SK-N-MC (cell line): ENCODE measurements around the gene MICU1.
"Not testable (repeated sequence)": the region's sequence is repeated elsewhere in the genome, so short reads cannot be mapped to it uniquely, and the experiment has no call there.

Experiments
- DNase-seq: peaks from one replicate; pipeline ENCODE4 v3.0.0-alpha.2; 2011; ENCODE audit warnings: low read depth, low spot score
- H3K27ac ChIP-seq: fragments of 200-600 bp; sonication (generic); 2 replicates; pipeline ENCODE4 v1.5.1; 2016; ENCODE audit warnings: mixed run types
- H3K36me3 ChIP-seq: fragments of 200-600 bp; sonication (generic); 2 replicates; pipeline ENCODE4 v1.6.1; 2017; ENCODE audit warnings: antibody characterized with exemption, low read length, mixed read lengths; ENCODE audit not compliant: insufficient read depth
- H3K4me3 ChIP-seq: fragments of 200-600 bp; sonication (generic); 2 replicates; pipeline ENCODE4 v1.5.1; 2016
- H3K9ac ChIP-seq: fragments of 200-600 bp; sonication (generic); 2 replicates; pipeline ENCODE4 v1.8.0; 2017; ENCODE audit warnings: mixed run types, mixed read lengths; ENCODE audit not compliant: insufficient read length
- H3K9me3 ChIP-seq: fragments of 200-600 bp; sonication (generic); 2 replicates; pipeline ENCODE4 v1.6.1; 2017; ENCODE audit warnings: low read depth, mild to moderate bottlenecking, antibody characterized with exemption, low read length, moderate library complexity, mixed read lengths
- EZH2 ChIP-seq: fragments of 200-600 bp; sonication (generic); IDR thresholded peaks from one replicate; pipeline ENCODE4 v1.6.1; 2017; ENCODE audit warnings: antibody characterized with exemption
- FOXP2 ChIP-seq: optimal IDR thresholded peaks from 2 replicates; pipeline ENCODE3; 2011; ENCODE audit warnings: mild to moderate bottlenecking, moderate library complexity; ENCODE audit not compliant: insufficient read depth; ENCODE audit errors: extremely low read length, control extremely low read depth
- POLR2AphosphoS5 ChIP-seq: IDR thresholded peaks from 2 replicates; pipeline ENCODE4 v1.6.1; 2012; ENCODE audit warnings: mild to moderate bottlenecking, low read depth, low read length, borderline replicate concordance

MICU1 gene

DNA sequence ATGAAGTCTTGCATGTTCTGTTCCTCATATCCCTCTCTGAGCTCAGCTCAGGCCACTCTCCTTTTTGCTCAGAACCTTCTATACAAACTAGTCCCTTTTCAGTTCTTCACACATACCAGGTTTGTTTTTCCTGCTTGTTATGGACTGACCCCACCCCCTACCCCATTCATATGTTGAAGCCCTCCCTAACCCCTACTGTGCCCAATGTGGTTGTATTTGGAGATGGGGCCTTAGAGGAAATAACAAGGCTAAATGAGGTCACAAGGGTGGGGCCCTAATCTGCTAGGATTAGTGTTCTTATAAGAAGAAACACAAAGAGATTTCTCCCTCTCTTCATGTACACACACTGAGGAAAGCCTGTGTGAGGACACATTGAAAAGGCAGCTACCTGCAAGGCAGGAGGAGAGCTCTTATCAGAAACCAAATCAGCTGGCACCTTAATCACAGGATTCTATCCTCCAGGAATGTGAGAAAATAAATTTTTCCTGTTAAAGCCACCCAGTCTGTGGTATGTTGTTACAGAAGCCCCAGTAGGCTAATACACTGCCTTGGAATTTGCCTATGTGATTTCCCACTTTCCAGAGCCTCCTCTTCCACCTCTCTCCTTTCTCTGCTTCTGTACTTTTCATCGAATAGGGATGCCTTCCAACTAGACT, 203.9 kb downstream of the MICU1 start:
- Histone ChIP-seq H3K9ac (no peak overlapping the region), H3K27ac (no peak overlapping the region), H3K9me3 (no peaks in the 10 kb centered on the region), H3K36me3 (no peaks in the 10 kb centered on the region), H3K4me3 (no peak overlapping the region)
- no peak for DNase-seq
- TF ChIP-seq POLR2AphosphoS5 (no peak), FOXP2 (no peak), EZH2 (no peak)

DNA sequence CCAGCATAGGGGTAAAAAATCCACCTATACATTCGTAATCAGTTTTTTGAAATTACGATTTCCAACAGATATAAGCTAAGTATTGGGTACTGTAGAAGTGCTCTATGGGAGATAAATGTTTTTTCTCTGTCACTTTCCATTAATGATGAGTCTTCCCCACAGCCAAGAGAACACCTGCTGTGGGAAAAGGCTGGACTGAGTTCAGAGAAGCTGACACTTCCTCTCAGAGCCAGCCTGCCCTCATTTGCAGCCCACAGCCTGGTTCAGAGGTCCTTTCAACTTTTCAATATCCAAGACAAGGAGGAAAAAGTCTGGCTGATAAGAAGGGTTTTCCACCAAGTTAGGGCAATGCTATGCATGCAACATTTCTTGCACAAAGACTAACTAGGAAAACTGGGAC, 206.6 kb downstream of the MICU1 start:
- H3K9ac ChIP-seq: no peak overlapping the region
- no peaks in the 10 kb centered on the region for H3K36me3 ChIP-seq
- no peak for DNase-seq
- no peak overlapping the region for H3K4me3 ChIP-seq
- H3K9me3 ChIP-seq: no peaks in the 10 kb centered on the region
- no peak overlapping the region for H3K27ac ChIP-seq
- TF ChIP-seq FOXP2 (no peak), EZH2 (no peak), POLR2AphosphoS5 (no peak)

DNA sequence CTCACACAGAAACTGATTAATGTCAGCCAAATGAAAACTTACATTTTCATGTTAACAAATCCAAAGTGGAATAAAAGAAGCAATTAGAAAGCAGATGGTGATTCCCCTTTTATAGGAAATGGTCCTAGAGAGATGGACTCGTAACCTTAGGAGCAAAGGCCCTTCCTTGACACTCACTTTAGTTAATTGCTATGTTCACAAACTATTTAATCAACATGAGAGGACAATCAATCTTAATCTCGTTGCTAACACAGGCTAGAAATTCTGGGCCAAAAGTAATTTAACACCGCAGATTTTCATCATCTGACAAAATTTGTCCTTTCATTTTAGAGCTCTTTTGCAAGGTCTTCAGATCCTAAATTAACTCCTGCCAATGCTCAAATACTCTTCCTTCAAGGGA, 207.2 kb downstream of the MICU1 start:
- TF ChIP-seq EZH2: no peak
- TF ChIP-seq POLR2AphosphoS5: no peak
- no peak for TF ChIP-seq FOXP2
- Histone ChIP-seq H3K9ac (no peak overlapping the region), H3K4me3 (no peak overlapping the region), H3K27ac (no peak overlapping the region), H3K36me3 (no peaks in the 10 kb centered on the region), H3K9me3 (no peaks in the 10 kb centered on the region)
- DNase-seq: no peak

DNA sequence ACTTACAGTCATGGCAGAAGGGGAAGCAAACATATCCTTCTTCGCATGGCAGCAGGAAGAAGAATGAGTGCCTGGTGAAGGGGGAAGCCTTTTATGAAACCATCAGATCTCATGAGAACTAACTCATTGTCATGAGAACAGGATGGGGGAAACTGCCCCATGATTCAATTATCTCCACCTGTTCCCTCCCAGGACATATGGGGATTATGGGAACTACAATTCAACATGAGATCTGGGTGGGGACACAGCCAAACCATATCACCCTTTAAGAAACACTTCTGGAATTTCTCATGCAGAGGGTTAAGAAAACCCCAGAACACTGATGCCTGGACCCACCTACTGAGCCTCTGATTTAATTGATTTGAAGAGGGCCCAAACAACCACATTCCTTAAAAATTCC, 207.9 kb downstream of the MICU1 start:
- Histone ChIP-seq H3K4me3 (no peak overlapping the region), H3K36me3 (no peaks in the 10 kb centered on the region), H3K27ac (no peak overlapping the region), H3K9me3 (no peaks in the 10 kb centered on the region), H3K9ac (no peak overlapping the region)
- no peak for DNase-seq
- TF ChIP-seq POLR2AphosphoS5: no peak
- TF ChIP-seq FOXP2: no peak
- no peak for TF ChIP-seq EZH2

DNA sequence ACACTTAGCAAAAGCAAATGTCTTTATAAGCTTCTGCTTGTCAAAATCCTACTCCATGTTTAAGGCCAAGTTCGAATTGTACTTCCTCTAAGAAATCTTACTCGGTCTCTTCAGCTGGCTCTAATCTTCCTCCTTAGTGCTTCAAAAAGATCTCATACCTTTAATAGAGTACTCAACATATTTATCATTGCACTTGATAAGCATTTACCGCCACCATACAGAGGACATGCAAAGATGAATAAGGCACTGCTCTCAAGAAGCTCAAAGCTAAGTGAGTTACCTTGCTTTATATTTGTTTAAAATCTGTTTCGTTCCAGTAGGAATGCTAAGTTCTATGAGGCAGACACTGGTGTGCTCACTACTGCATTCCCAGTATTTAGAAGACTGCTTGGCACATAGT, 209.2 kb downstream of the MICU1 start:
- TF ChIP-seq EZH2 (no peak), POLR2AphosphoS5 (no peak), FOXP2 (no peak)
- no peak overlapping the region for H3K9ac ChIP-seq
- H3K36me3 ChIP-seq: no peaks in the 10 kb centered on the region
- DNase-seq: no peak
- H3K4me3 ChIP-seq: no peak overlapping the region
- H3K27ac ChIP-seq: no peak overlapping the region
- H3K9me3 ChIP-seq: no peaks in the 10 kb centered on the region

DNA sequence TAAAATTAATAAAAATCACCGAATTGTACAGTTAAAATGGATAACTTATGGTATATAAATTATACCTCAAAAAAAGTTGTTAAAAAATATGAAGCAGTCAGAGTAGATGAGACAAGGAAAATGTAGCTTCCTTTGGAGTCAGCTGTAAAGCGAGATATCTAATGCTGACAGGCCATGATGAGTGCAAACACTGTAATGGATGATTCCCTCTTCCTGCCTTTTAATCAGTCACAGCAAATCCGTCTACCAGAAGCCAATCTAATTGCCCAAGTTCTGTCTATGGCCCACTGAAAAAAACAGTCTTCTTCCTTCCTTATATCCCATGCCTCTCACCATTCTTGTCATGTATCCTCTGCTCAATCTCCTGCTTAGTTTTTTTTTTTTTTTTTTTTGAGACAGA, 211.2 kb downstream of the MICU1 start:
- H3K9ac ChIP-seq: no peak overlapping the region
- no peaks in the 10 kb centered on the region for H3K36me3 ChIP-seq
- no peak overlapping the region for H3K27ac ChIP-seq
- DNase-seq: no peak
- H3K9me3 ChIP-seq: no peaks in the 10 kb centered on the region
- TF ChIP-seq EZH2: no peak
- TF ChIP-seq POLR2AphosphoS5: no peak
- TF ChIP-seq FOXP2: no peak
- no peak overlapping the region for H3K4me3 ChIP-seq

DNA sequence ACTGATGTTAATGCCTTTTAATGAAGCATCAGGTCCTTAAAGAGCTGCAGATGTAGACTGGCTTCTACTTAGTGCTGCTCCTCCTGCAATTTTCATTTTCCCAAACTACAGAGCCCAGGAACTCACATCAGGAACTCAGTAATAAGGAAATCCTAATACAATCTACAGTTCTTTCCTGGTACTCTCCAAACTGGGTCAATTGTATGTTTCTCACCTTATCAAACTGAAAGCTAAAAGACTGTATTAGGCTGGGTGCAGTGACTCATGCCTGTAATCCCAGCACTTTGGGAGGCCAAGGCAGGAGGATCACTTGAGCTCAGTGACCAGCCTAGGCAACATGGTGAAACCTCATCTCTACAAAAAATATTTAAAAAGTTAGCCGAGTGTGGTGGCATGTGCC, 216.7 kb downstream of the MICU1 start:
- no peak for DNase-seq
- Histone ChIP-seq H3K36me3 (no peaks in the 10 kb centered on the region), H3K27ac (no peak overlapping the region), H3K9ac (no peak overlapping the region), H3K4me3 (no peak overlapping the region), H3K9me3 (no peaks in the 10 kb centered on the region)
- TF ChIP-seq FOXP2: no peak
- TF ChIP-seq POLR2AphosphoS5: no peak
- TF ChIP-seq EZH2: no peak

DNA sequence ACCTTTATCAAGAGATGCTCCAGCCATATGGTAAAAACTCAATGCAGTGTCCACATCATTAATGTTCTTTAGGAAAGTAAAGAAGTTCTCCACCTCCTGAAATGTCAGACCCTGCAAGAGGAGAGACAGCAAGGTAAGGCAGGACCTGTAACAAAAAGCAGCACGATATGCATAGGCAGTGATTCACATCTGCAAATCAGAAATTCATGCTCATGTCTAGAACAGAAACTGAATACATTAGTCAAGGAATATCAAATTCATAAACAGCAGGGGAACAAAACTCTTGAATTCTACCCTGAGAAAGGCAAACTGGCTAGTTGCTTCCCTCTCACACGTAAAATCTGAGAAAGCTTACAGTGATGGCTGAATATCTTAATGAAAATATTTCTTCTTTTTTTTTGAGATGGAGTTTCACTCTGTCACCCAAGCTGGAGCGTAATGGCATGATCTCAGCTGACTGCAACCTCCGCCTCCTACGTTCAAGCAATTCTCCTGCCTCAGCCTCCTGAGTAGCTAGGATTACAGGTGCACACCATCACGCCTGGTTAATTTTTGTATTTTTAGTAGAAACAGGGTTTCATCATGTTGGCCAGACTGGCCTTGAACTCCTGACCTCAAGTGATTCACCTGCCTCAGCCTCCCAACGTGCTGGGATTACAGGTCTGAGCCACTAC, 217.8 kb downstream of the MICU1 start:
- no peaks in the 10 kb centered on the region for H3K36me3 ChIP-seq
- H3K27ac ChIP-seq: no peak overlapping the region
- no peak for DNase-seq
- no peak overlapping the region for H3K4me3 ChIP-seq
- no peak overlapping the region for H3K9ac ChIP-seq
- TF ChIP-seq POLR2AphosphoS5 (no peak), EZH2 (no peak), FOXP2 (no peak)
- no peaks in the 10 kb centered on the region for H3K9me3 ChIP-seq

DNA sequence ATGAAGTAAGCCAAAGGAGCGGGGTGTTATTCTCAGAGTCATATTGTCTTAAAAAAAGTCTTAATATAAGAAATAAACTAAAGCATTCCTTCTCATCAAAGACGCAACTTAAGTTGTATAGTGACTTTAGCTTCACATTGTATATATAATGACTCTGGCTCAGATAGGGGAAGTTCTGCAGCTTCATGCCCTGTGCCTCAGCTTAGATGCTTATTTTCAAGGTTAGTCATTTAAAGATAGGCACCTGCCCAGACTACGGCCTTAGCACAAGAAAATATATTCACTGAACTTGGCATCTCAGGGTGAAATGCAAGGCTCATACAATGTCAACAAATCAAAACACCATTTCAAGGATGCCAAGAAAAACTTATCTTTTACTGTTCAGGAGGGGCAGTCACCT, 218.4 kb downstream of the MICU1 start:
- TF ChIP-seq EZH2 (no peak), POLR2AphosphoS5 (no peak), FOXP2 (no peak)
- no peak for DNase-seq
- Histone ChIP-seq H3K9ac (no peak overlapping the region), H3K36me3 (no peaks in the 10 kb centered on the region), H3K27ac (no peak overlapping the region), H3K9me3 (no peaks in the 10 kb centered on the region), H3K4me3 (no peak overlapping the region)

DNA sequence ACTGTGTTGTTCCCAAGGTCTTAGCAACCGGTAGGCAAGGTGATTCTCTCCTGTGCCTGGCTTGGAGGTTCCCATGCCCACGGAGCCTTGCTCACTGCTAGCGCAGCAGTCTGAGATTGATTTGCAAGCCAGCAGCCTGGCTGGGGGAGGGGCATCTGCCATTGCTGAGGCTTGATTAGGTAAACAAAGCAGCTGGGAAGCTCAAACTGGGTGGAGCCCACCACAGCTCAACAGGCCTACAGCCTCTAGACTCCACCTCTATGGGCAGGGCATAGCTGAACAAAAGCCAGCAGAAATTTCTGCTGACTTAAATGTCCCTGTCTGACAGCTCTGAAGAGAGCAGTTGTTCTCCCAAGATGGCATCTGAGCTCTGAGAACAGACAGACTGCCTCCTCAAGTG, 230.3 kb downstream of the MICU1 start:
- DNase-seq, H3K27ac ChIP-seq: not testable (repeated sequence)

More for the DNA sequence above, 230.3 kb downstream of the MICU1 start:
- not testable (repeated sequence) for H3K9ac ChIP-seq, H3K9me3 ChIP-seq, H3K36me3 ChIP-seq, H3K4me3 ChIP-seq
